Measurements from ENCODE around the gene MITD1.
"Not testable (repeated sequence)": the region's sequence is repeated elsewhere in the genome, so short reads cannot be mapped to it uniquely, and the experiment has no call there.

- not testable (repeated sequence) for TF ChIP-seq CTCF (conservative IDR thresholded peaks at IDR 0.05); ZFX (IDR thresholded peaks at IDR 0.05)
These were observed 11.5 kb upstream of the MITD1 start for GRCh38 chr2:99192364-99192763.

Data from C4-2B (cell line).